ENCODE data around the gene KIF26B. TPM values are rescaled to one million over a fixed set of nuclear protein-coding genes. Genes with fewer than 3 reads are reported as not detected.

KIF26B gene
- total RNA-seq, 4 donors from 2014 or later = 0.20 to 0.79 (median 0.41) TPM; not detected in 1

DNA sequence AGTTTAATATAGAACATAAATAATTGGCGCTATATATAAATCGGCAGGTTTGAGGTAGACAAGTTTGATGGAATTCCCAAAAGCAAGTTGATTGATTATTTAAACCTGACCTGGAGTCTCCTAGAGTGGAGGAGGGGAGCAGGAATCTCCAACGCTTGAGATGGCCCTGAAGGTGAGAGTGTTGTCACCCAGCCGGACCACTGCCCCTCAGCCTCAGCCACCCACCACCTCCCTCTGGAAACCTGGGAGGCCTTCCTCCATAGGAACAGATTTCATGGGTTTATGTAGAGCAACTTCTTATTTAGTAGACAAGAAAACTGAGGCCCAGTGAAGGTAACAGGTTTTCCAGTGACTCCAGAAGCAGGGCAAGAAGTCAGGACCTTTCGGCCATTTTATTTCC lies 389.5 kb downstream of the KIF26B start:
- no peaks in the 10 kb centered on the region for H3K9me3 ChIP-seq
- 90 to 98% methylated on average over 5 of the region's 5 CpGs for WGBS, 2 donors (ENCODE audit: low coverage in 1 of 2)
- H3K27ac ChIP-seq = no peak overlapping the region
- TF ChIP-seq POLR2A (IDR thresholded peaks at IDR 0.05) (no peak), EP300 (IDR thresholded peaks at IDR 0.05; ENCODE audit: low read depth) (no peak), POLR2AphosphoS5 (IDR thresholded peaks at IDR 0.05) (no peak)
- TF ChIP-seq, protein P1, sequence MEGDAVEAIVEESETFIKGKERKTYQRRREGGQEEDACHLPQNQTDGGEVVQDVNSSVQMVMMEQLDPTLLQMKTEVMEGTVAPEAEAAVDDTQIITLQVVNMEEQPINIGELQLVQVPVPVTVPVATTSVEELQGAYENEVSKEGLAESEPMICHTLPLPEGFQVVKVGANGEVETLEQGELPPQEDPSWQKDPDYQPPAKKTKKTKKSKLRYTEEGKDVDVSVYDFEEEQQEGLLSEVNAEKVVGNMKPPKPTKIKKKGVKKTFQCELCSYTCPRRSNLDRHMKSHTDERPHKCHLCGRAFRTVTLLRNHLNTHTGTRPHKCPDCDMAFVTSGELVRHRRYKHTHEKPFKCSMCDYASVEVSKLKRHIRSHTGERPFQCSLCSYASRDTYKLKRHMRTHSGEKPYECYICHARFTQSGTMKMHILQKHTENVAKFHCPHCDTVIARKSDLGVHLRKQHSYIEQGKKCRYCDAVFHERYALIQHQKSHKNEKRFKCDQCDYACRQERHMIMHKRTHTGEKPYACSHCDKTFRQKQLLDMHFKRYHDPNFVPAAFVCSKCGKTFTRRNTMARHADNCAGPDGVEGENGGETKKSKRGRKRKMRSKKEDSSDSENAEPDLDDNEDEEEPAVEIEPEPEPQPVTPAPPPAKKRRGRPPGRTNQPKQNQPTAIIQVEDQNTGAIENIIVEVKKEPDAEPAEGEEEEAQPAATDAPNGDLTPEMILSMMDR (IDR thresholded peaks at IDR 0.05) = no peak
- peaks cover 3% of the 10 kb centered on the region for H3K27me3 ChIP-seq
- no peak overlapping the region for H3K4me3 ChIP-seq
- no peaks in the 10 kb centered on the region for H3K36me3 ChIP-seq
- intact Hi-C loops (cut with DNase I; ENCODE audit: low total_unique reads) = no loop called here
- in situ Hi-C loops (cut with MboI; ENCODE audit: low pct_ligation_motif_present in 1 of 4, low pct_unique_long_range_greater_than_20kb in 1 of 4, low sequenced_read_pairs in 3 of 4) = no loop called here
- no peaks in the 10 kb centered on the region for H3K4me1 ChIP-seq
- no peak for DNase-seq

DNA sequence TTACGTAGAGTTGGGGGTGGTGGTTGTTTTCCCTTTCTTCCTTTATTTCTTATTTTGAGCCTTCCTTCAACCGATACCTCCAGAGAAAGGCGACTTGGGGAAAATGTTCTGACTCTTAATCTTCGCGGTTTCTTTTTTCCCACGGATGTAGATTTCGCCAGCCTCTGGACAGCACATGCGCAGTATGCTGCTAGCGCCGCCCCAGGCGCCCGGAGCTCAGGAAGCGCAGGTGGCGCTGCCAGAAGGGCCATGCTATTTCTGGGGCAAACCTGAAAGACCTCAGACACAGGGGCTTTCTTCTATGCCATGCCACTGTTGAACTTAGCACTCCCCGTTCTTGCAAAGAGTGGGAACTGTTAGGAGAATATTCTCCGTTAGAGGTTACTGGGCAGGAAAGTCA lies 392.1 kb downstream of the KIF26B start:
- intact Hi-C loops (cut with DNase I; ENCODE audit: low total_unique reads) = no loop called here
- Histone ChIP-seq H3K27ac (no peak overlapping the region), H3K27me3 (peaks cover 3% of the 10 kb centered on the region), H3K36me3 (no peaks in the 10 kb centered on the region), H3K9me3 (no peaks in the 10 kb centered on the region), H3K4me1 (no peaks in the 10 kb centered on the region), H3K4me3 (no peak overlapping the region)
- WGBS, 2 donors (ENCODE audit: low coverage in 1 of 2) = 89 to 96% methylated on average over 9 to 16 of the region's 16 CpGs
- TF ChIP-seq POLR2A (IDR thresholded peaks at IDR 0.05) = no peak
- TF ChIP-seq POLR2AphosphoS5 (IDR thresholded peaks at IDR 0.05) = no peak
- TF ChIP-seq EP300 (IDR thresholded peaks at IDR 0.05; ENCODE audit: low read depth) = no peak
- TF ChIP-seq, protein P1 (IDR thresholded peaks at IDR 0.05) = no peak
- no peak for DNase-seq
- in situ Hi-C loops (cut with MboI; ENCODE audit: low pct_ligation_motif_present in 1 of 4, low pct_unique_long_range_greater_than_20kb in 1 of 4, low sequenced_read_pairs in 3 of 4) = no loop called here

DNA sequence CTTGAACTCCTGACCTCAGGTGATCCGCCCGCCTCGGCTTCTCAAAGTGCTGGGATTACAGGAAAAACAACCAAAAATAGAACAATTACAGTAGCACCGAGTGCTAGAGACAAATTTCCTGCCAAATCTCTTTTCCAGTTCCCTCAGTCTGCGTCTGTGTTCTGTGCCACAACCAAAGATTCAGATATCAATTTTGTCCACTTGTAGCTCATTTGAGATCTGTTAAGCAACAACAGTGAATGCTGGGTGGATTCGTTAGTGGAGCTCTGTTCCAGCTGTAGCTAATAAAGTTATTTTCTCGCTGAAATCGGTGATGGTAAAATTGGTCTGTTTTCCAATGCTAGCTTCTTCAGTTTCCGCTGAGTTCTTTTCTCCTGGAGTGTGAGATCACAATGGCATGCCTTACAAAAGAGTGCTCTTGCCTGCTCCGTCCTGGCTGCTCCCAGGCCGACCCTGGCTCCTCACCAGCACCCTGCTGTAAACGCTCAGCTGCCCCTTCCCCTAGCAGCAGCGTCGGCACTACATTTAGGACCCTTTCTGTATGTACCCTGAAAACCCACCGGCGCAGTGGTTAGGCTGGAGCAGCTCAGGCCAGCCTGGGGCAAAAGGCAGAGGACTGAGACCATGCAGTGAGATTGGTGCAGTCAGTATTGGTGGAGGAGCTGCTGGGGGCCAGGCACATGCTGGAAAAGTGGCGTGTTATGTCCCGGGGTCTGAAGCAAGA lies 395.4 kb downstream of the KIF26B start:
- 67 to 72% methylated on average over 7 to 18 of the region's 18 CpGs for WGBS, 2 donors (ENCODE audit: low coverage in 1 of 2)
- H3K4me3 ChIP-seq = no peak overlapping the region
- H3K36me3 ChIP-seq = no peaks in the 10 kb centered on the region
- H3K27ac ChIP-seq = no peak overlapping the region
- in situ Hi-C loops (cut with MboI; ENCODE audit: low pct_ligation_motif_present in 1 of 4, low pct_unique_long_range_greater_than_20kb in 1 of 4, low sequenced_read_pairs in 3 of 4) = no loop called here
- no peak for DNase-seq
- H3K27me3 ChIP-seq = peaks cover 3% of the 10 kb centered on the region
- intact Hi-C loops (cut with DNase I; ENCODE audit: low total_unique reads) = no loop called here
- H3K9me3 ChIP-seq = no peaks in the 10 kb centered on the region
- H3K4me1 ChIP-seq = no peaks in the 10 kb centered on the region
- TF ChIP-seq POLR2AphosphoS5 (IDR thresholded peaks at IDR 0.05) (no peak), POLR2A (IDR thresholded peaks at IDR 0.05) (no peak), EP300 (IDR thresholded peaks at IDR 0.05; ENCODE audit: low read depth) (no peak)
- TF ChIP-seq, protein P1 (IDR thresholded peaks at IDR 0.05) = no peak

DNA sequence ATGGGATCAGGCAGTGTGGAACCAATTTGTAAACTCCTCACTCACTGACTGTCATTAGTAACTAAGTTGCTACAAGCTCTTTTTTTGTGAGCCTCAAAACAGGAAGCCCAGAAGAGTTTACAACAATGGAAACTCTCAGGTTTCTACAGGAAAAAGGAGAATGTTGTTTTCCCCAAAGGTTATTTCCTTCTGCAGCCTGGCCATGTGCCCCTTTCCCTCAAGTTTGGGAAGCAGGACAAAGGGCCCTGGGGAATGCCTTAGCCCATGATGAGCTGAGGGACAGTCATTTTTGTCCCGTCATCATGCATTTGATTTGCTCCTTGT lies 395.9 kb downstream of the KIF26B start:
- H3K27me3 ChIP-seq = peaks cover 3% of the 10 kb centered on the region
- H3K4me3 ChIP-seq = no peak overlapping the region
- no peaks in the 10 kb centered on the region for H3K4me1 ChIP-seq
- H3K36me3 ChIP-seq = no peaks in the 10 kb centered on the region
- DNase-seq = no peak
- TF ChIP-seq POLR2A (IDR thresholded peaks at IDR 0.05) (no peak), EP300 (IDR thresholded peaks at IDR 0.05; ENCODE audit: low read depth) (no peak), POLR2AphosphoS5 (IDR thresholded peaks at IDR 0.05) (no peak)
- TF ChIP-seq, protein P1 (IDR thresholded peaks at IDR 0.05) = no peak
- no peak overlapping the region for H3K27ac ChIP-seq
- no peaks in the 10 kb centered on the region for H3K9me3 ChIP-seq
- intact Hi-C loops (cut with DNase I; ENCODE audit: low total_unique reads) (no loop called here), in situ Hi-C loops (cut with MboI; ENCODE audit: low pct_ligation_motif_present in 1 of 4, low pct_unique_long_range_greater_than_20kb in 1 of 4, low sequenced_read_pairs in 3 of 4) (no loop called here)
- WGBS, 2 donors (ENCODE audit: low coverage in 1 of 2) = 83% methylated on average over 1 of the region's 1 CpG; no CpG with 5 or more reads in 1 of the 2 donors

All from transverse colon (tissue), 4 donors.